NOMO-1 treated with DMSO at 0.1 percent for 48 hours (cell line): ENCODE measurements around the gene ANXA4.

ENCODE experiments used
- DNase-seq: peaks from one replicate; lab custom pipeline; 2025; ENCODE audit not compliant: unreplicated experiment; lab: John Stamatoyannopoulos, UW

ANXA4 gene

GRCh38 chr2:69741575-69742321, at the start of gene ANXA4:
Gene ANXA4, plus strand, starts transcription at chr2:69742134. Its CDS starts 39,432 bp downstream, at chr2:69781566.
- peak; percentile 66 for DNase-seq

- DNase-seq: no peak
Measured at GRCh38 chr2:69692424-69692823, 49.5 kb upstream of the ANXA4 start.

GRCh38 chr2:69693059-69693774, 48.7 kb upstream of the ANXA4 start:
- DNase-seq: peak; percentile 18

GRCh38 chr2:69693775-69694450, 48.0 kb upstream of the ANXA4 start:
- DNase-seq: no peak

- DNase-seq: peak; percentile 43
Measured at GRCh38 chr2:69694894-69695849, 46.8 kb upstream of the ANXA4 start.

- no peak for DNase-seq
Measured at GRCh38 chr2:69695850-69696216, 46.1 kb upstream of the ANXA4 start.

- DNase-seq: no peak
Measured at GRCh38 chr2:69700381-69700780, 41.6 kb upstream of the ANXA4 start.

- DNase-seq: no peak
Measured at GRCh38 chr2:69701100-69701945, 40.6 kb upstream of the ANXA4 start.

GRCh38 chr2:69703189-69703588, 38.7 kb upstream of the ANXA4 start:
- peak; percentile 94 for DNase-seq

GRCh38 chr2:69704446-69704845, 37.5 kb upstream of the ANXA4 start:
- DNase-seq: peak; percentile 90

- DNase-seq: no peak
Measured at GRCh38 chr2:69709290-69709689, 32.6 kb upstream of the ANXA4 start.

GRCh38 chr2:69711971-69712370, 30.0 kb upstream of the ANXA4 start:
- DNase-seq: no peak

- DNase-seq: no peak
Measured at GRCh38 chr2:69714024-69714423, 27.9 kb upstream of the ANXA4 start.

- DNase-seq: peak; percentile 86
Measured at GRCh38 chr2:69714539-69715220, 27.3 kb upstream of the ANXA4 start.

GRCh38 chr2:69715964-69716363, 26.0 kb upstream of the ANXA4 start:
- DNase-seq: no peak

- no peak for DNase-seq
Measured at GRCh38 chr2:69716555-69717120, 25.3 kb upstream of the ANXA4 start.

GRCh38 chr2:69717186-69717585, 24.7 kb upstream of the ANXA4 start:
- no peak for DNase-seq

- DNase-seq: no peak
Measured at GRCh38 chr2:69717861-69718273, 24.1 kb upstream of the ANXA4 start.
